ENCODE data around the gene SH3RF2.

DNA sequence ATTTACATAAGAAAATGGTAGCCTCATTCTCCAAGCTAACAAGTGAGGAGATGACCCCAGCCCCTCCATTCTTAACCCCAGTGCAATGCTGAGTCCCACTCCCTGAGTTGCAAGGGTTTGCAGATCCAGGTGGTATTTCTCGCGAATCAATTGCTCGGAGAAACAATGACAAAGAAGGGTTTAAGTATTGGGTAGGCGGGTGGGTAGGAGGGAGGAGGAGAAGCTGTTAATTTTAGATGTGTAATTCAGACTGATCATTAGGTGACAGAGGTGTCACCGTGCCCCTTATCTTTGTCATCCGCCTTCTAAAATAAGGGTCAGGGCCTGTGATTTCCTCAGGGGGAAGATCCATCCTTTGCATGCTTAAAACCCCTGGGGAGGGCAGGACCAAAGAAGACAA lies 17.0 kb upstream of the SH3RF2 start:
- TF ChIP-seq, protein P1, sequence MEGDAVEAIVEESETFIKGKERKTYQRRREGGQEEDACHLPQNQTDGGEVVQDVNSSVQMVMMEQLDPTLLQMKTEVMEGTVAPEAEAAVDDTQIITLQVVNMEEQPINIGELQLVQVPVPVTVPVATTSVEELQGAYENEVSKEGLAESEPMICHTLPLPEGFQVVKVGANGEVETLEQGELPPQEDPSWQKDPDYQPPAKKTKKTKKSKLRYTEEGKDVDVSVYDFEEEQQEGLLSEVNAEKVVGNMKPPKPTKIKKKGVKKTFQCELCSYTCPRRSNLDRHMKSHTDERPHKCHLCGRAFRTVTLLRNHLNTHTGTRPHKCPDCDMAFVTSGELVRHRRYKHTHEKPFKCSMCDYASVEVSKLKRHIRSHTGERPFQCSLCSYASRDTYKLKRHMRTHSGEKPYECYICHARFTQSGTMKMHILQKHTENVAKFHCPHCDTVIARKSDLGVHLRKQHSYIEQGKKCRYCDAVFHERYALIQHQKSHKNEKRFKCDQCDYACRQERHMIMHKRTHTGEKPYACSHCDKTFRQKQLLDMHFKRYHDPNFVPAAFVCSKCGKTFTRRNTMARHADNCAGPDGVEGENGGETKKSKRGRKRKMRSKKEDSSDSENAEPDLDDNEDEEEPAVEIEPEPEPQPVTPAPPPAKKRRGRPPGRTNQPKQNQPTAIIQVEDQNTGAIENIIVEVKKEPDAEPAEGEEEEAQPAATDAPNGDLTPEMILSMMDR (conservative IDR thresholded peaks at IDR 0.05 in 1 of 2, IDR thresholded peaks at IDR 0.05 in 1 of 2; ENCODE audit: extremely low read depth in 1 of 2, insufficient read depth in 1 of 2, low read depth in 1 of 2, low read length in 2 of 2): no peak
- TF ChIP-seq EZH2 (IDR thresholded peaks at IDR 0.05; ENCODE audit: borderline replicate concordance, low read length): no peak
